ENCODE measurements around the gene ANP32A.

Gene ANP32A

GRCh38 chr15:68802373-68802772, 18.3 kb downstream of the ANP32A start:
- TF ChIP-seq, protein P1, sequence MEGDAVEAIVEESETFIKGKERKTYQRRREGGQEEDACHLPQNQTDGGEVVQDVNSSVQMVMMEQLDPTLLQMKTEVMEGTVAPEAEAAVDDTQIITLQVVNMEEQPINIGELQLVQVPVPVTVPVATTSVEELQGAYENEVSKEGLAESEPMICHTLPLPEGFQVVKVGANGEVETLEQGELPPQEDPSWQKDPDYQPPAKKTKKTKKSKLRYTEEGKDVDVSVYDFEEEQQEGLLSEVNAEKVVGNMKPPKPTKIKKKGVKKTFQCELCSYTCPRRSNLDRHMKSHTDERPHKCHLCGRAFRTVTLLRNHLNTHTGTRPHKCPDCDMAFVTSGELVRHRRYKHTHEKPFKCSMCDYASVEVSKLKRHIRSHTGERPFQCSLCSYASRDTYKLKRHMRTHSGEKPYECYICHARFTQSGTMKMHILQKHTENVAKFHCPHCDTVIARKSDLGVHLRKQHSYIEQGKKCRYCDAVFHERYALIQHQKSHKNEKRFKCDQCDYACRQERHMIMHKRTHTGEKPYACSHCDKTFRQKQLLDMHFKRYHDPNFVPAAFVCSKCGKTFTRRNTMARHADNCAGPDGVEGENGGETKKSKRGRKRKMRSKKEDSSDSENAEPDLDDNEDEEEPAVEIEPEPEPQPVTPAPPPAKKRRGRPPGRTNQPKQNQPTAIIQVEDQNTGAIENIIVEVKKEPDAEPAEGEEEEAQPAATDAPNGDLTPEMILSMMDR (conservative IDR thresholded peaks at IDR 0.05): no peak

DNA sequence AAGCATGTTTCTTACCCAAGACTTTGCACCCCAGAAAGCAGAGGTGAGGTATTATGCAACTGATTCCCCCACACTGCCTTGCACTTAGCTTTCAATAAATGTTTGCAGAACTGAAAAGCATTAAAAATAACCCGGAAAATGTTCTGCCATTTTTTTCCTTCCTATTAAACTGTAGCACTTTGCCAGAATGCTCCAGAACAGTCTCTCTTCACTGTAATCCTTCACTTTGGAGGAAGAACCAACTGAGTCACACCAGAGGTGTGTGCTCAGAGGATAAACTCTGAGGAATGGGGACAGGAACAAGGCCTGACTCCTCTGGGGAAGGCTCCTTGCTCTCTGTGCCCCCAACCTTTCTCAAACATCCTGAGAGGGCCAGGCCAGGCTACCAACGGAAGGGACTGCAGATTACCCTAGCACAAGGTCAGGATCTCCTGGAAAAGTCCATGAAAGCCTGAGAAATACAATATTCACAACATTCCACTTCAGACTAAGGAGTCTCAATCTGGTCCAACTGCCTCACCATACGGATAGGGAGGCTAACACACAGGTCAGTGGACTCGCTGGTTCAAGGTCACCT, 19.0 kb downstream of the ANP32A start:
- TF ChIP-seq, protein P1 (conservative IDR thresholded peaks at IDR 0.05): no peak
- H3K27ac ChIP-seq: no peak overlapping the region

More at GRCh38 chr15:68802373-68802772, 18.3 kb downstream of the ANP32A start:
- H3K27ac ChIP-seq: no peak overlapping the region

DNA sequence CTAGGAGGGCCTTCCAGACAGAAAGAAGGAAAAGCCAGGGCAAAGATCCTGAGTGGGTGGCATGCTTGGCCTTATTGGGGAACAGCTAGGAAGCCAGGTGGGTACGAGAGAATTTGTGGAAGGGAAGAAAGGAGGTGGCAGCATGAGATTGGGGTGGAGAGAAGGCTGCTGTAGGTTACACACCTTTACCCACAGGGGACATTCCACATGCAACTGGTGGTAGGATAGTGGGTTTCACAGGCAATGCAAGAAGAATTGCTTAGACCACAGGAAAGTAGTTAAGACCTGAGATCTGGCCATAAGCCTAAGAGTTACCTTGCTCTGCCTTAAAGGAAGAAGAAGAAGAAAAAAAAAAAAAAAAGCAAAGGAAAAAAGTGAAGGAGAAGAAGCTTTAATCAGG, 19.8 kb downstream of the ANP32A start:
- TF ChIP-seq, protein P1 (conservative IDR thresholded peaks at IDR 0.05): no peak
- no peak overlapping the region for H3K27ac ChIP-seq

GRCh38 chr15:68798346-68799094, 22.2 kb downstream of the ANP32A start:
- TF ChIP-seq, protein P1 (conservative IDR thresholded peaks at IDR 0.05): no peak
- H3K27ac ChIP-seq: no peak overlapping the region

DNA sequence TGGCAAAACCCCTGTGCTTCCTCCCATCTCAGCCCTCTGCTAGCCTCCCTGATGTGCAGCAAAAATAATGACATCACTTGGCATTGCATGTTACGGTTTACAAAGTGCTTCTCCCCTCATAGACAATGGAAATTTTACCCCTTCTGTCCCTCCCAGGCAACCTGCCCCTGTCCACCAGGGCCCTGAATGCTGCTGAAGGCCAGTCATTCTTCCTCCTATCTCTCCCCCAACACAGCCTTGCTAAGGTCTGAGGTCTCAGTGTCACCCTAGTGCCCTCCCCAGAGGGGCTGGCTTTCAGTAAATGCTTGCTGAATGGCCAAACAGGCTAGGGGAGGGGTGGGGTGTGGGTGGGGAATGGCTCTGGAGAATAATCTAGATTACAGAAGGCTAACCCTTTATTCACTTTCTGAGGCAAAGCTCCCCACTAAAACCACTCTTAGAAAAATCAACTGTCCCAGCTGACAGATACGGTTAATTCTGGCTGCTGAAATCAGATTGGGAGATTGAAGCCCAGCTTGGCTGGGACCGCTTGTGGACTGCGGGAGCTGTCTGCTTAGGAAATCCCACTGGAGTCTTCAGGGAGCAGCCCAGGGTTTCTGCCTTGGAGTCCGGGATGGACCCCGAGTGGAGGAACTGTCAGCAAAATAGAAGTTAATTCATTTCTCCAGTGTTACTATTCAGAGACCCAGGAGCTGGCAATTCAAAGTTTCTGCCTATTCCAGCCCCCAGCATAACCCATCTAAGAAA, 22.9 kb downstream of the ANP32A start:
- no peak overlapping the region for H3K27ac ChIP-seq
- TF ChIP-seq, protein P1 (conservative IDR thresholded peaks at IDR 0.05): no peak

- no peak overlapping the region for H3K27ac ChIP-seq
Observed at GRCh38 chr15:68797191-68797590, 23.5 kb downstream of the ANP32A start.

DNA sequence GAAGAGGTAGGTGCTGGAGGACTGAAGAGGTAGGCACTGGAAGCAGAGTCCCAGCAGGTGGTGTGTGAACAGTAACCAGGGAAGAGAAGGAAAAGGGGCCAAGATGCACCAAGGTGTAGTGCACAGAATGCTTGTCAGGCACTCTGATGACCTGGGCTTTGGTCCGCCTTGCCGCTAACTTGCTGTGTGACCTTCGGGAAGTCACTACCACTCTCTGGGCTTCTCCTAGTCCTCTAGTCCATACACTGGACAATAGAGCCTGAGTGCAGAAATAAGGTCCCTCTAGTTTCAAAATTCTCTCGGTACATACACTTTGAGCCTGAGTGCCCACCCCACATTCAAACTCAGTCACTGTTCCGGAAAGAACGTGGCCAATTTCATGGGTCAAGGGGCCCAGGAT, 24.1 kb downstream of the ANP32A start:
- no peak overlapping the region for H3K27ac ChIP-seq
- TF ChIP-seq, protein P1 (conservative IDR thresholded peaks at IDR 0.05): no peak

More at GRCh38 chr15:68797191-68797590, 23.5 kb downstream of the ANP32A start:
- TF ChIP-seq, protein P1 (conservative IDR thresholded peaks at IDR 0.05): no peak
